ENCODE results near the gene CD9.

The CD9 gene

DNA sequence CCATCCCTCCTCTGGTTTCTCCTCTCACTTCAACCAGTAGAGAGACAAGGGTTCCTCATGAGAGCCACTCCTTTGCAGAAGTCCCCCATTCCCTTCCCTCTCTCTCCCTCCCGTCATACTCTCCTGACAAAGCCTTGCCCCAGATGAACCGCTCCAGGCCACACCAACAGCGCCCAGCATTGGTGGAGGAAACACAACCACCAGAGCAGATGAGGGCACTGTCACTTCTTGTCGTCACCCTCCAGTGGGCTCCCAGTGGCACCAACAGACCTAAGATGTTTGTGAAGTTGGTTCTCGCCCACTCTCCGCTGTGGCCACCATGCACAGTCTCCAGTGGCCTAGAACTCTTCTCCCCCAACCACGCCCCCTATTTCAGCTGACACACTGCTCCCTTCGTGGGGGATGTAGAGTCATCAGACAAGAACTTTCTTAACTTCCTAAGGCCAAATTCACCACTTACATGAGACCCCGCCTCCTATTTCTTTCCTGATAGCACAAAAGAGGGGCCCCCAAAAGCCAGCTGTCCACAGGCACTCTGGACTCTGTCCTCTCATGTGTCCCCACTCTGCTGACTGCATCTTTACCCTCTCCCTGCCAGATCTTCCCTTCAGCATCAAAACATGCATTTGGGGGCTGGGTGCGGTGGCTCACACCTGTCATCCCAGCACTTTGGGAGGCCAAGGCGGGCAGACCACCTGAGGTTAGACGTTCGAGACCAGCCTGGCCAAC is 81.0 kb downstream of the CD9 start:
- TF ChIP-seq, protein P1, sequence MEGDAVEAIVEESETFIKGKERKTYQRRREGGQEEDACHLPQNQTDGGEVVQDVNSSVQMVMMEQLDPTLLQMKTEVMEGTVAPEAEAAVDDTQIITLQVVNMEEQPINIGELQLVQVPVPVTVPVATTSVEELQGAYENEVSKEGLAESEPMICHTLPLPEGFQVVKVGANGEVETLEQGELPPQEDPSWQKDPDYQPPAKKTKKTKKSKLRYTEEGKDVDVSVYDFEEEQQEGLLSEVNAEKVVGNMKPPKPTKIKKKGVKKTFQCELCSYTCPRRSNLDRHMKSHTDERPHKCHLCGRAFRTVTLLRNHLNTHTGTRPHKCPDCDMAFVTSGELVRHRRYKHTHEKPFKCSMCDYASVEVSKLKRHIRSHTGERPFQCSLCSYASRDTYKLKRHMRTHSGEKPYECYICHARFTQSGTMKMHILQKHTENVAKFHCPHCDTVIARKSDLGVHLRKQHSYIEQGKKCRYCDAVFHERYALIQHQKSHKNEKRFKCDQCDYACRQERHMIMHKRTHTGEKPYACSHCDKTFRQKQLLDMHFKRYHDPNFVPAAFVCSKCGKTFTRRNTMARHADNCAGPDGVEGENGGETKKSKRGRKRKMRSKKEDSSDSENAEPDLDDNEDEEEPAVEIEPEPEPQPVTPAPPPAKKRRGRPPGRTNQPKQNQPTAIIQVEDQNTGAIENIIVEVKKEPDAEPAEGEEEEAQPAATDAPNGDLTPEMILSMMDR (IDR thresholded peaks at IDR 0.05; ENCODE audit: low read depth, low read length) = no peak

DNA sequence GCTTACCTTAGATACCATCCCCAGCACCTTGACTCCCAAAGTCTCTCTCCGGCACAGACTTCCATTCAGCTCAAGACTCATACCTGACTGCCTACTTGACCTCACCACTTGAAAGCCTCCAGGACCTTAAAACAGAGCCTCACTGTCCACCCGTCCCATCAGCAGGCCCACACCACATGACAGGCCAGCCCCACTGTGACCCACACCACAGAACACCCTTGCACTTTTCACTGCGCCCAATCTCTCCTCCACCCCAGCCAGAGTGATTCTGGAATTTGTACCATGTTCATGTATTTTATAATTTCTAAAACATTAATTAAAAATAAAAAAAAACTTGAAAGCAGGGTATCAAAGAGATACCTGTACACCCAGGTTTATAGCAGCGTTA is 82.2 kb downstream of the CD9 start:
- no peak overlapping the region for H3K4me3 ChIP-seq (ENCODE audit: low read depth, low read length)
- TF ChIP-seq, protein P1 (IDR thresholded peaks at IDR 0.05; ENCODE audit: low read depth, low read length) = no peak

More for the DNA sequence above, 81.0 kb downstream of the CD9 start:
- no peak overlapping the region for H3K4me3 ChIP-seq (ENCODE audit: low read depth, low read length)

DNA sequence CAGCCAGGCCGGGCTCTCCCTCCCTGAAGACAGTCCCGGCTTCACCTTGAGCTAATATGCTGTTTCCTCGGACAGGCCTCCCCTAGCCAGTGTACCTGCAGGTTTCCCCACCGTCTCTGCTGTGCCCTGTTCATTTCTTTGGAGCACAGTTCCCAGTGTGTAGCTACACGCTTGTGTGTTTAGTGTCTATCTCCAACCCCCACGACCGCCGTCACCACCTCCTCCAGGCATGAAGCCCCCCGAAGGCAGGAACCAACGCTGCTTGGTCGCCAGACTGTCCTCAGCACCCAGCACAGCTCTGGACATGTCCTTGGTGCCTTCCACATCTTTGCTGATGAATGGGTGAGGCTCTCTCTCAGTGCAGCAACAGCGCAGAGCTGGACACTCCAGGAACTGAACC is 84.1 kb downstream of the CD9 start:
- TF ChIP-seq, protein P1 (IDR thresholded peaks at IDR 0.05; ENCODE audit: low read depth, low read length) = no peak

DNA sequence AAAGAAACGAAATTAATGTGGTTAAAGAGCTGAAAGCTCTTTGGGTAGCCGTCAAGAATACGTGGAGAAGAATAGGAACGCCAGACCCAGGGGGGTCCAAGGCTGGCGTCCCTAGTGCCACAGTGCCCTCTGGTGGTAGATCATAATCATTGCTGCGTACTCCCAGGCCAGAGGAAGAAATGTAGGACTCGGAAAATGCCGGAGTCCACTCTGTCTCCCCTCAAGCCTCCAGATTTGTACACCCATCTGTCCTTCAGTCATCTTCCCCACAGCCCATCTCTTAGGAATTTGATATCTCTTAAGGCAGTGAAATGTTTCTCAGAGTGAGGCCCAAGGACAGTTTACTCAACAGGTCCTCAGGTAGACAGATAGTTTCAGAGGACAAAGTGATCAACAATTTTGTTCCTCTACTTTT is 84.9 kb downstream of the CD9 start:
- TF ChIP-seq, protein P1 (IDR thresholded peaks at IDR 0.05; ENCODE audit: low read depth, low read length) = peak; percentile 73
- H3K4me3 ChIP-seq (ENCODE audit: low read depth, low read length) = no peak overlapping the region

More for the DNA sequence above, 84.1 kb downstream of the CD9 start:
- H3K4me3 ChIP-seq (ENCODE audit: low read depth, low read length) = no peak overlapping the region

DNA sequence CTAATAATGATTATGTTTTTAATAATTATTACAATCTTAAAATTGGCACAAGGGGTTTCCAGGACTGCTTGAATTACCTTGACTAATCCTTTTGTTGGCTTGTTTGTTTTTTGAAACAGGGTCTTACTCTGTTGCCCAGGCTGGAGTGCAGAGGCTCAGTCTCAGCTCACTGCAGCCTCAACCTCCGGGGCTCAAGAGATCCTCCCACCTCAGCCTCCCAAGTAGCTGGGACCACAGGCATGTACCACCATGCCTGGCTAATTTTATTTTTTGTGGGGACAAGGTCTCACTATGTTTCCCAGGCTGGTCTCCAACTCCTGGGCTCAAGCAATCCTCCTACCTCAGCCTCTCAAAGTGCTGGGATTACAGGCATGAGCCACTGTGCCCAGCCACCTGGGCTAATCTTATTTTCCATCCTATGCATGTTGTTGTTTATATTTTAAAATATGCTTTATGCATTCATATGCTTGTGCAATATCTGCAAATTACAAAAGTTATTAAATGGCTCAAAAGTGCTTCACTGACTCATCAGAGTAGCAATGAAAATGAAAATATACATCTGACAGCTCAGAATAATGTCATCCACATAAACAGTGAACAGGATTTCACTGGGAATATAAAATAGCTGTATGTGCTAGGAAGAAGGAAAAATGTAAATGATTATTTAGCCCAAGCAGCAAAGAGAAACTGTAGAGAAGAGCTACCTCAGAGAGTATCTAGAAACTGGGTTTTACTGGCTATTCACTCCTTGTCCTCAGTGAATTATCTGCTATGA is 85.5 kb downstream of the CD9 start:
- TF ChIP-seq, protein P1 (IDR thresholded peaks at IDR 0.05; ENCODE audit: low read depth, low read length) = no peak
- H3K4me3 ChIP-seq (ENCODE audit: low read depth, low read length) = no peak overlapping the region

All from WI38 (cell line).